ENCODE measurements around the gene GRK5. TPM values are rescaled to one million over a fixed set of nuclear protein-coding genes. Genes with fewer than 3 reads are reported as not detected.
"Not testable (repeated sequence)": the region's sequence is repeated elsewhere in the genome, so short reads cannot be mapped to it uniquely, and the experiment has no call there.

The GRK5 gene
- total RNA-seq, 5 donors from 2014 or later (not counting 1 experiment from before 2014, with no cell fraction given), result 21.7 to 36.8 (median 30.6) TPM

DNA sequence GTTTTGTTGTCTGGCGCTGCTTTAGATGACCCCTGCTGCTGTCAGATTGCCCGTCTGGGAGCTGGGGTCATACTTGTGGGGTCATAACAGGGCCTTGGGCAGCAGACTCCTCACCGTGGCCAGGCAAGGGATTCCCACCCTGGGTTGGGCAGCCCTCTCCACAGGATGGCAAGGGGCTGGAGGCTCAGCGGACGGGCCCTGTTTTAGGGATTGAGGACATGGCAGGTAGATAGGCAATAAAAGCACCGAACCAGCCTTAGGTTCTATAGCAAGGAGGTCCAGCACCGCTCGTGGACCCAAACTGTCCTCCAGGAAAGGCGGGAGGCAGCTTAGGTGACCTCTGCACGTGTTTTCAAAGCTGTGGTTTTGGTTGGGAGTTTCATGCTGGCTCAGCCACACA lies 60.0 kb downstream of the GRK5 start:
- peak overlapping the region; percentile 96 for H3K27ac ChIP-seq (ENCODE audit: low read length)
- CTCF ChIA-PET, result interaction anchor here (0.6 to 1.4 kb wide), 2 partner anchors 42 to 67 kb away, joined by 3 to 4 read pairs; no protein-coding TSS in a partner anchor
- WGBS (ENCODE audit: insufficient coverage), result 98% methylated on average over 6 of the region's 10 CpGs

DNA sequence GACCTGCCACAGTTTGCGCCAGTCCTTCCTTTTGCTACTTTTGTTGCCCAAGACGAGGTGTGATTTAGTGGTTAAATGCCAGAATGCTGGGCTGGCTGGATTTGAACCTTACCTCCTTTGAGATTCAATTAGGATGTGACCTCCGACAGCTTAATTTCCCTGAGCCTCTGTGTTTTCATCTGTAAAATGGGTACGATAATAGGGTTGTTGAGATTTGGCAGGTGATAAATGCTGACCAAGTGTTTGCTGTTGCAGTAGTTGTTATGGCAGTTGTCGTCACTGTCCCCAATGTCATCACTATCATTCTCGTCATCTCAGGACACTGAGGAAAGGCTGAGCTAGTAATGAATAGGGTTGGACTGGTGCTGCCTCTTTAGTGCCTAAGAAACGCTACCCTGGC lies 61.1 kb downstream of the GRK5 start:
- POLR2A ChIA-PET, result interaction anchor here (0.5 to 1.5 kb wide), 6 partner anchors 14 to 71 kb away, joined by 3 to 10 read pairs (median 3); partner anchors contain the start of gene GRK5 (in 1 of the 2)
- H3K4me1 ChIP-seq (ENCODE audit: control insufficient read depth in 1 of 2, extremely low read depth in 1 of 2, insufficient read depth in 2 of 2, low read length in 2 of 2), result peaks cover 28 to 54% of the 10 kb centered on the region in 2 experiments
- peak overlapping the region; percentile 96 for H3K27ac ChIP-seq (ENCODE audit: low read length)
- Mint-ChIP-seq H3K27me3 (no peaks in the 10 kb centered on the region), H3K36me3 (peaks cover 3% of the 10 kb centered on the region), H3K4me3 (peak overlapping the region in 2 of 3 donors; percentile 42 to 52), H3K27ac (peak overlapping the region; percentile 92 to 95), H3K9me3 (no peaks in the 10 kb centered on the region), H3K4me1 (peaks cover 56 to 72% (median 61%) of the 10 kb centered on the region in 3 donors)
- ATAC-seq (replicated peaks in 1 of 4), result no peak
- H3K36me3 ChIP-seq (ENCODE audit: control insufficient read depth in 2 of 2, extremely low read depth in 1 of 2, insufficient read depth in 1 of 2, low read length in 1 of 2), result peaks cover 0 to 3% of the 10 kb centered on the region in 2 donors
- CTCF ChIA-PET, result interaction anchor here (0.6 to 1.9 kb wide), 6 partner anchors 37 to 68 kb away, joined by 3 to 10 read pairs (median 5); no protein-coding TSS in a partner anchor
- H3K27me3 ChIP-seq (replicated peaks in 1 of 2; ENCODE audit: control insufficient read depth in 2 of 2, extremely low read depth in 1 of 2, insufficient read depth in 2 of 2, low read length in 1 of 2), result no peaks in the 10 kb centered on the region
- no peaks in the 10 kb centered on the region for H3K9me3 ChIP-seq
- no peak overlapping the region for H3K4me3 ChIP-seq (ENCODE audit: control insufficient read depth in 1 of 2, extremely low read depth in 1 of 2, low read length in 1 of 2)
- DNase-seq, result no peak
- 74% methylated on average over 2 of the region's 7 CpGs for WGBS (ENCODE audit: insufficient coverage)

More for the DNA sequence above, 60.0 kb downstream of the GRK5 start:
- Histone ChIP-seq H3K27me3 (replicated peaks in 1 of 2; ENCODE audit: control insufficient read depth in 2 of 2, extremely low read depth in 1 of 2, insufficient read depth in 2 of 2, low read length in 1 of 2) (no peaks in the 10 kb centered on the region), H3K4me3 (ENCODE audit: control insufficient read depth in 1 of 2, extremely low read depth in 1 of 2, low read length in 1 of 2) (no peak overlapping the region), H3K4me1 (ENCODE audit: control insufficient read depth in 1 of 2, extremely low read depth in 1 of 2, insufficient read depth in 2 of 2, low read length in 2 of 2) (peaks cover 28 to 50% of the 10 kb centered on the region in 2 experiments), H3K9me3 (no peaks in the 10 kb centered on the region), H3K36me3 (ENCODE audit: control insufficient read depth in 2 of 2, extremely low read depth in 1 of 2, insufficient read depth in 1 of 2, low read length in 1 of 2) (peaks cover 0 to 3% of the 10 kb centered on the region in 2 donors)
- POLR2A ChIA-PET, result interaction anchor here in 1 of 2 donors (0.6 kb wide), 1 partner anchor 59 kb away, joined by 3 read pairs; no protein-coding TSS in a partner anchor
- H3K36me3 Mint-ChIP-seq, result peaks cover 3% of the 10 kb centered on the region
- peak overlapping the region in 1 of 2 donors; percentile 28 for H3K27ac Mint-ChIP-seq
- no peaks in the 10 kb centered on the region for H3K9me3 Mint-ChIP-seq
- no peak overlapping the region for H3K4me3 Mint-ChIP-seq
- ATAC-seq (replicated peaks in 1 of 4), result no peak
- H3K4me1 Mint-ChIP-seq, result peaks cover 46 to 64% (median 51%) of the 10 kb centered on the region in 3 donors
- no peak for DNase-seq
- no peaks in the 10 kb centered on the region for H3K27me3 Mint-ChIP-seq

DNA sequence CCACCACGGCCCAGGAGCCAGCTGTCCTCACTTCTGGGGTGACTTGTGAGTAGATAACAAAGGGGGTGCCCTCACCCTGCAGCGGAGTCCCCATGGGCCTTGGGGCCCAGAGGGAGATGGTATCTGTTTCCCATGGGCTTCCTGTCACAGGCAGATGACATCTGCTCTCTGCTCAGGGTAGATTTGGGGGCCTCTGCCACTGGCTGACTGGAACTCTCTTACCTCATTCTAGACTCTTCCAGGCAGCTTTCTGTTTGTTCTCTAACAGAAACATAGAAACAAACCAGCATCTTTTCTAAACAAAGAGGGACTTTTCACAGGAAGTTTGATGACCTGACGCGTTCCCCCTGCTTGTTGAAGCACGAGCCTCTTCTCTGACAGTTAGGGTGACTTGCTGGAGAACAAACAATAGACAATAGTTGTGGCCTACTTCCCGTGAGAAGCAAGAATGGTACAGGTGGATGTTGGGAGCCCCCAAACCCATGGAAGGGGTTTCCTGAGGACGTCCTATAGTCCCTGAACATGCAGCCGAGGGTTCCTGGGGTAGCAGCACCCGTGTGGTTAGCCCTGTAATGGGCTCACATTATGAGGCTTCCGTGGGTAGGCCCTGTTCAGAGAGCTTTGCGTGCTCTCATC lies 61.6 kb downstream of the GRK5 start:
- ChIA-PET POLR2A (interaction anchor here in 1 of 2 donors (0.5 to 1.5 kb wide), 6 partner anchors 14 to 70 kb away, joined by 3 to 10 read pairs (median 3); partner anchors contain the start of gene GRK5), CTCF (interaction anchor here (0.7 to 1.9 kb wide), 5 partner anchors 37 to 1699 kb away, joined by 3 to 10 read pairs (median 3); no protein-coding TSS in a partner anchor)
- 3% methylated on average over 8 of the region's 11 CpGs for WGBS (ENCODE audit: insufficient coverage)
- Mint-ChIP-seq H3K4me3 (peak overlapping the region; percentile 35 to 52 (median 42)), H3K27me3 (no peaks in the 10 kb centered on the region), H3K36me3 (peaks cover 3% of the 10 kb centered on the region), H3K27ac (peak overlapping the region; percentile 92 to 95), H3K4me1 (peaks cover 60 to 75% (median 63%) of the 10 kb centered on the region in 3 donors), H3K9me3 (no peaks in the 10 kb centered on the region)
- peaks cover 28 to 55% of the 10 kb centered on the region in 2 experiments for H3K4me1 ChIP-seq (ENCODE audit: control insufficient read depth in 1 of 2, extremely low read depth in 1 of 2, insufficient read depth in 2 of 2, low read length in 2 of 2)
- no peaks in the 10 kb centered on the region for H3K9me3 ChIP-seq
- no peak overlapping the region for H3K4me3 ChIP-seq (ENCODE audit: control insufficient read depth in 1 of 2, extremely low read depth in 1 of 2, low read length in 1 of 2)
- peaks cover 0 to under 1% of the 10 kb centered on the region in 2 donors for H3K36me3 ChIP-seq (ENCODE audit: control insufficient read depth in 2 of 2, extremely low read depth in 1 of 2, insufficient read depth in 1 of 2, low read length in 1 of 2)
- ATAC-seq (replicated peaks in 1 of 4) (peak; percentile 82 to 92 (median 88)), DNase-seq (peak; percentile 22 to 96 (median 87))
- H3K27me3 ChIP-seq (replicated peaks in 1 of 2; ENCODE audit: control insufficient read depth in 2 of 2, extremely low read depth in 1 of 2, insufficient read depth in 2 of 2, low read length in 1 of 2), result no peaks in the 10 kb centered on the region
- peak overlapping the region; percentile 96 for H3K27ac ChIP-seq (ENCODE audit: low read length)

DNA sequence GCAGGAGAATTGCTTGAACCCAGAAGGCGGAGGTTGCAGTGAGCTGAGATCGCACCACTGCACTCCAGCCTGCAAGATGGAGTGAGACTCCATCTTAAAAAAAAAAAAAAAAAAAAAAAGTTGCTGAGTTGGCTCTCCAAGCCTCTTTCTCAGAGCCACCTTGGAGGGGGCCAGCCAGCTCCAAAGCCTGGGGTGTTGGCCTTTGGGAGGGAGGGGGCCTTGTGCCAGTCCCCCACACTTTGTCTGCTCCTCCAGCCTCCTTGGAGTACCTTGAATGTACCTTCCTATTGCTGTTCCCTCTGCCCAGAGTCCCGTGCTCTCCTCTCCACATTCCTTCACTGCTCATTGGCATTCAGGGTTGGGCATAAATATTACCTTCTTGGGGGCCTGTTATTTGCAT lies 62.4 kb downstream of the GRK5 start:
- Histone ChIP-seq H3K4me3 (ENCODE audit: control insufficient read depth in 1 of 2, extremely low read depth in 1 of 2, low read length in 1 of 2) (no peak overlapping the region), H3K4me1 (ENCODE audit: control insufficient read depth in 1 of 2, extremely low read depth in 1 of 2, insufficient read depth in 2 of 2, low read length in 2 of 2) (peaks cover 28 to 63% of the 10 kb centered on the region in 2 experiments), H3K27me3 (replicated peaks in 1 of 2; ENCODE audit: control insufficient read depth in 2 of 2, extremely low read depth in 1 of 2, insufficient read depth in 2 of 2, low read length in 1 of 2) (no peaks in the 10 kb centered on the region), H3K9me3 (no peaks in the 10 kb centered on the region), H3K36me3 (ENCODE audit: control insufficient read depth in 2 of 2, extremely low read depth in 1 of 2, insufficient read depth in 1 of 2, low read length in 1 of 2) (no peaks in the 10 kb centered on the region), H3K27ac (ENCODE audit: low read length) (peak overlapping the region; percentile 96)
- no peaks in the 10 kb centered on the region for H3K9me3 Mint-ChIP-seq
- ChIA-PET CTCF (interaction anchor here (0.6 to 1.9 kb wide), 3 partner anchors 16 to 1700 kb away, joined by 3 to 10 read pairs (median 7); no protein-coding TSS in a partner anchor), POLR2A (interaction anchor here in 1 of 2 donors (0.6 kb wide), 1 partner anchor 59 kb away, joined by 3 read pairs; no protein-coding TSS in a partner anchor)
- WGBS (ENCODE audit: insufficient coverage), result 88% methylated on average over 1 of the region's 3 CpGs
- H3K4me1 Mint-ChIP-seq, result peaks cover 59 to 74% (median 64%) of the 10 kb centered on the region in 3 donors
- no peaks in the 10 kb centered on the region for H3K36me3 Mint-ChIP-seq
- DNase-seq (no peak), ATAC-seq (replicated peaks in 1 of 4) (no peak)
- peak overlapping the region in 1 of 3 donors; percentile 54 for H3K4me3 Mint-ChIP-seq
- peak overlapping the region; percentile 92 to 95 for H3K27ac Mint-ChIP-seq
- no peaks in the 10 kb centered on the region for H3K27me3 Mint-ChIP-seq

DNA sequence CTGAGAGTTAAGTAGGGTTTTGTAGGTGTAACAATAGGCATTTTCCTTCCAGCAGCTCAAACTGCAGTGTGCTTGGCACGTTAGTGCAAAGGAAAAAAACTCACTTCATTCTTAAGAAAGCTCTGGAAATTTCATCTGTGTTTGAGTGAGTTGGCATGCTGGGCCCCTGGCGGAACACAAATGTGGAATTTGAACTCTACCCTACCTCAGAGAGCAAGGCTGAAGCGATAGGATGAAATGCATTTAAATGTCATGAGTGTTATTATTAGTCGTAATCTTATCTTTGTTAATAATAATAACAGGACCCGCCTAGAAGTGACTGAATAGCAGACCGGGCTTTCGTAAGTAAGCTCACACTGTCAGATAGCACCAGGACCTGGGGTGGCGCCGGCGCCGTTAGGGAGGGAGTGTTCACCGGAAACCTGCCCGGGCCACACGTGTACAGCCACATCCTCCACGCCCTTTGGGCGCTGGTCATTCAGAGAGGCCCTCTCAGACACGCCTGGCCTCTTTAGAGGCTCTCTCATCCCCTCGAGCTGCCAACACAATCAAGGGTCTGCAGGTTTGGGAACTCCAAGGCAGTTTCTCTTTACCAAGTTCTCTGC lies 63.5 kb downstream of the GRK5 start:
- H3K27ac Mint-ChIP-seq, result peak overlapping the region; percentile 91 to 95
- Histone ChIP-seq H3K9me3 (no peaks in the 10 kb centered on the region), H3K4me1 (ENCODE audit: control insufficient read depth in 1 of 2, extremely low read depth in 1 of 2, insufficient read depth in 2 of 2, low read length in 2 of 2) (peaks cover 33 to 69% of the 10 kb centered on the region in 2 experiments), H3K27me3 (replicated peaks in 1 of 2; ENCODE audit: control insufficient read depth in 2 of 2, extremely low read depth in 1 of 2, insufficient read depth in 2 of 2, low read length in 1 of 2) (no peaks in the 10 kb centered on the region), H3K36me3 (ENCODE audit: control insufficient read depth in 2 of 2, extremely low read depth in 1 of 2, insufficient read depth in 1 of 2, low read length in 1 of 2) (no peaks in the 10 kb centered on the region), H3K4me3 (ENCODE audit: control insufficient read depth in 1 of 2, extremely low read depth in 1 of 2, low read length in 1 of 2) (peak overlapping the region; percentile 23 to 27), H3K27ac (ENCODE audit: low read length) (peak overlapping the region; percentile 96)
- H3K4me1 Mint-ChIP-seq, result peaks cover 70 to 85% (median 73%) of the 10 kb centered on the region in 3 donors
- peak overlapping the region; percentile 51 to 54 (median 54) for H3K4me3 Mint-ChIP-seq
- no peaks in the 10 kb centered on the region for H3K9me3 Mint-ChIP-seq
- ChIA-PET CTCF (interaction anchor here (0.5 to 1.6 kb wide), 3 partner anchors 35 to 64 kb away, joined by 4 to 10 read pairs (median 8); partner anchors contain the start of gene GRK5 (in 1 of the 2)), POLR2A (interaction anchor here (0.5 to 0.9 kb wide), 5 partner anchors 17 to 393 kb away, joined by 3 to 6 read pairs (median 4); no protein-coding TSS in a partner anchor)
- DNase-seq, result peak in 34 of 35 experiments; percentile 26 to 69 (median 48)
- H3K27me3 Mint-ChIP-seq, result no peaks in the 10 kb centered on the region
- no peaks in the 10 kb centered on the region for H3K36me3 Mint-ChIP-seq
- 30% methylated on average over 12 of the region's 18 CpGs for WGBS (ENCODE audit: insufficient coverage)
- peak in 2 of 4 experiments; percentile 39 to 47 for ATAC-seq (replicated peaks in 1 of 4)

DNA sequence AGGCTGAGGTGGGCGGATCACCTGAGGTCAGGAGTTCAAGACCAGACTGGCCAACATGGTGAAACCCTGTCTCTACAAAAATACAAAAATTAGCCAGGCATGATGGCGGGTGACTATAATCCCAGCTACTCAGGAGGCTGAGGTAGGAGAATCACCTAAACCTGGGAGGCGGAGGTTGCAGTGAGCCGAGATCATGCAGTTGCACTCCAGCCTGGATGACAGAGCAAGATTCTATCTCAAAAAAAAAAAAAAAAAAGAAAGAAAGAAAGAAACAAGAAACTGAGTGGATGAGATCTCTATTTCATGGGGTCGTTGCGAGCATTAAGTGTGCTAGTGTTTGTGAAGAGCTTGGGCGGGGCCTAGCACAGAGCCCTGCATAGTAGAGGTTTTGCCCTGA lies 65.0 kb downstream of the GRK5 start:
- CTCF ChIA-PET, result interaction anchor here (0.6 to 1.6 kb wide), 2 partner anchors 34 kb away, joined by 4 to 8 read pairs; no protein-coding TSS in a partner anchor
- not testable (repeated sequence) for ATAC-seq (replicated peaks in 1 of 4); H3K9me3 ChIP-seq; H3K27me3 Mint-ChIP-seq; H3K4me3 ChIP-seq (ENCODE audit: control insufficient read depth in 1 of 2, extremely low read depth in 1 of 2, low read length in 1 of 2); H3K27me3 ChIP-seq (replicated peaks in 1 of 2; ENCODE audit: control insufficient read depth in 2 of 2, extremely low read depth in 1 of 2, insufficient read depth in 2 of 2, low read length in 1 of 2); H3K36me3 ChIP-seq (ENCODE audit: control insufficient read depth in 2 of 2, extremely low read depth in 1 of 2, insufficient read depth in 1 of 2, low read length in 1 of 2); H3K9me3 Mint-ChIP-seq; H3K4me3 Mint-ChIP-seq; H3K27ac Mint-ChIP-seq; DNase-seq; H3K27ac ChIP-seq (ENCODE audit: low read length); H3K36me3 Mint-ChIP-seq
- WGBS (ENCODE audit: insufficient coverage), result 90% methylated on average over 5 of the region's 7 CpGs
- H3K4me1 ChIP-seq (ENCODE audit: control insufficient read depth in 1 of 2, extremely low read depth in 1 of 2, insufficient read depth in 2 of 2, low read length in 2 of 2), result peaks cover 33 to 68% of the 10 kb centered on the region in 2 experiments
- peaks cover 70 to 83% (median 74%) of the 10 kb centered on the region in 3 donors for H3K4me1 Mint-ChIP-seq
- POLR2A ChIA-PET, result interaction anchor here in 1 of 2 donors (0.6 kb wide), 2 partner anchors 31 to 274 kb away, joined by 3 to 5 read pairs; no protein-coding TSS in a partner anchor
